HepG2 (cell line): ENCODE results near the gene CFAP119. TPM values are rescaled to one million over a fixed set of nuclear protein-coding genes. Genes with fewer than 3 reads are reported as not detected.
A peak's percentile ranks its signal among the peaks of the same experiment; 100 is the strongest.

Experiments
- ATRX ChIP-seq: sonication (generic); formaldehyde crosslinking; IDR thresholded peaks from 2 replicates; pipeline ENCODE4 v1.4.0; 2020; ENCODE audit warnings: missing genetic modification reagents, borderline replicate concordance
- DNMT1 ChIP-seq: sonication (generic); formaldehyde crosslinking; IDR thresholded peaks from 2 replicates; pipeline ENCODE4 v1.5.1; 2020; ENCODE audit warnings: mild to moderate bottlenecking, missing genetic modification reagents
- DR1 ChIP-seq: sonication (generic); formaldehyde crosslinking; IDR thresholded peaks from 2 replicates; pipeline ENCODE4 v1.8.0; 2021; ENCODE audit warnings: mild to moderate bottlenecking, missing genetic modification reagents, inconsistent platforms
- ELF1 ChIP-seq: sonication (generic); formaldehyde crosslinking; IDR thresholded peaks from 2 replicates; pipeline ENCODE4 v1.4.0; 2020; ENCODE audit warnings: missing genetic modification reagents
- HNF4A ChIP-seq: sonication (generic); formaldehyde crosslinking; IDR thresholded peaks from 2 replicates; pipeline ENCODE4 v1.4.0; 2020; ENCODE audit warnings: missing genetic modification reagents
- JDP2 ChIP-seq: sonication (generic); formaldehyde crosslinking; IDR thresholded peaks from 2 replicates; pipeline ENCODE4 v1.8.1; 2022; ENCODE audit warnings: missing genetic modification reagents, borderline replicate concordance
- KLF11 ChIP-seq: IDR thresholded peaks from 2 replicates; pipeline ENCODE4 v1.6.1; 2016; ENCODE audit warnings: missing compliant biosample characterization
- KMT2B ChIP-seq: IDR thresholded peaks from 2 replicates; pipeline ENCODE4 v1.6.1; 2016; ENCODE audit warnings: missing genetic modification reagents, missing compliant biosample characterization
- MIER2 ChIP-seq: IDR thresholded peaks from 2 replicates; pipeline ENCODE4 v1.6.1; 2016; ENCODE audit warnings: missing biosample characterization, missing genetic modification reagents
- SOX13 ChIP-seq, 3 experiments: fragments of 450-650 bp in 1 of 3; sonication (generic) in 1 of 3; formaldehyde crosslinking in 1 of 3; IDR thresholded peaks in 2 of 3; conservative IDR thresholded peaks in 1 of 3; 2 replicates each; pipeline versions ENCODE4 v1.5.0 to v1.6.1; 2016 to 2020; ENCODE audit warnings: antibody characterized with exemption in 1 of 3, mild to moderate bottlenecking in 1 of 3, missing compliant biosample characterization in 1 of 3, missing genetic modification reagents in 1 of 3, moderate library complexity in 1 of 3
- SPEN ChIP-seq: sonication (generic); formaldehyde crosslinking; IDR thresholded peaks from 2 replicates; pipeline ENCODE4 v1.5.1; 2020; ENCODE audit warnings: low read depth, mild to moderate bottlenecking, missing genetic modification reagents
- YEATS4 ChIP-seq: sonication (generic); formaldehyde crosslinking; IDR thresholded peaks from 2 replicates; pipeline ENCODE4 v1.4.0; 2020; ENCODE audit warnings: missing genetic modification reagents, borderline replicate concordance
- ZNF143 ChIP-seq: sonication (generic); formaldehyde crosslinking; IDR thresholded peaks from 2 replicates; pipeline ENCODE4 v1.4.0; 2020; ENCODE audit warnings: missing genetic modification reagents
- ZNF263 ChIP-seq: sonication (generic); formaldehyde crosslinking; IDR thresholded peaks from 2 replicates; pipeline ENCODE4 v1.4.0; 2020; ENCODE audit warnings: missing genetic modification reagents
- ZNF564 ChIP-seq: sonication (generic); formaldehyde crosslinking; IDR thresholded peaks from 2 replicates; pipeline ENCODE4 v1.8.1; 2023; ENCODE audit warnings: mild to moderate bottlenecking, missing genetic modification reagents
- ZNF737 ChIP-seq: sonication (generic); formaldehyde crosslinking; IDR thresholded peaks from 2 replicates; pipeline ENCODE4 v1.5.0; 2020; ENCODE audit warnings: missing genetic modification reagents, mild to moderate bottlenecking, borderline replicate concordance
- polyA plus RNA-seq, 8 experiments: library from polyadenylated mRNA; depleted of rRNA in 3 of 8; stranded (reverse) in 7 of 8; unstranded in 1 of 8; fragments of >200 nt; fragmentation: Illumina TruSeq in 4 of 8; extraction: Trizol in 4 of 8; gene quantifications; 2 replicates each; pipeline versions ENCODE4 v1.2.1 to v1.2.3, GENCODE V29; 2011 to 2016; ENCODE audit warnings: low read depth in 4 of 8, missing spikeins in 1 of 8, mixed read lengths in 1 of 8; ENCODE audit not compliant: insufficient read depth in 1 of 8
- total RNA-seq, 5 experiments: library from RNA; depleted of rRNA; stranded (reverse); fragments of >200 nt; fragmentation: Illumina TruSeq; extraction: Trizol; gene quantifications; 2 replicates each; pipeline ENCODE4 v1.2.3, GENCODE V29; 2016; ENCODE audit warnings: low read depth in 1 of 5
- TF ChIP-seq, protein P1 (sequence below): IDR thresholded peaks from 2 replicates; pipeline ENCODE4 v1.6.1; 2016; ENCODE audit warnings: low read depth
- TF ChIP-seq, protein P2 (sequence below): sonication (generic); formaldehyde crosslinking; IDR thresholded peaks from 2 replicates; pipeline ENCODE4 v1.4.0; 2020; ENCODE audit warnings: missing genetic modification reagents, mild to moderate bottlenecking, borderline replicate concordance
- TF ChIP-seq, protein P3 (sequence below): sonication (generic); formaldehyde crosslinking; IDR thresholded peaks from 2 replicates; pipeline ENCODE4 v1.5.0; 2020; ENCODE audit warnings: mild to moderate bottlenecking, missing genetic modification reagents
- TF ChIP-seq, protein P4 (sequence below): sonication (generic); formaldehyde crosslinking; IDR thresholded peaks from 2 replicates; pipeline ENCODE4 v1.4.0; 2020; ENCODE audit warnings: missing genetic modification reagents

The CFAP119 gene
- total and polyA plus RNA-seq, 2 of the 13 experiments (the other 11 are each of a cell fraction or from before 2014, with no cell fraction given), result 6.4 TPM

DNA sequence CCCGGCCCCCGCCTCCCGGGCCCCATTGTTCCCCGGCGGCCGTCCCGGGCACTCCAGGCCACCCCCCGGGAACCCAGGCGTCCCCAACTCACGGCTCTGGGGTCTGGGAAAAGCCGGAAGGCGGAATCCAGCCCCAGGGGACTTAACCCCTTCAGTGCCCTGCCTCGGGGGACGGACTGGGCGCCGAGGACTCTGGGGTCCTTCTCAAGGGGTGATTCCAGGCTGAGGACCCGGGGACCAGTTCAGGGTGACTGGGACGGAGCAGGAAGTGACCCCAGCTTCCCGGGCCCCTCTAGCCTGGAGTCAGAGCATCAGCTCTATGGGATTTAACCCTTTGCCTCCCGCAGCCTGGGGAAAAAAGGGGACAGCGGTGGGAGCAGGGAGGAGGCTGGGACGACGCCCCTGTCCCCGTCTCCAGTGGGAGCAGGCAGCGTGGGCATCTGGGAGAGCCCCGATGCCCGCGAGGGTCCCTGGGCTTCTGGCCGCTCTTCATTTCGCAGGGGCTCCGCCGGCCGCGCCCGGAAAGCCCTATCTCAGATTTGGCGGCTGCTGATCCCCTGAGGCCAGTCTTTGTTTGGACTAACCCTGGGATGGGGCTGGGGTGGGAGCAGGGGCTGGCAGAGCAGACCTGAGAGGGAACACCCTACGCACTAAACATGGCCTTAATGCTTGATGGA, 25.2 kb upstream of the CFAP119 start, which contains the start of gene ZNF629 (continued):
- TF ChIP-seq, protein P1, sequence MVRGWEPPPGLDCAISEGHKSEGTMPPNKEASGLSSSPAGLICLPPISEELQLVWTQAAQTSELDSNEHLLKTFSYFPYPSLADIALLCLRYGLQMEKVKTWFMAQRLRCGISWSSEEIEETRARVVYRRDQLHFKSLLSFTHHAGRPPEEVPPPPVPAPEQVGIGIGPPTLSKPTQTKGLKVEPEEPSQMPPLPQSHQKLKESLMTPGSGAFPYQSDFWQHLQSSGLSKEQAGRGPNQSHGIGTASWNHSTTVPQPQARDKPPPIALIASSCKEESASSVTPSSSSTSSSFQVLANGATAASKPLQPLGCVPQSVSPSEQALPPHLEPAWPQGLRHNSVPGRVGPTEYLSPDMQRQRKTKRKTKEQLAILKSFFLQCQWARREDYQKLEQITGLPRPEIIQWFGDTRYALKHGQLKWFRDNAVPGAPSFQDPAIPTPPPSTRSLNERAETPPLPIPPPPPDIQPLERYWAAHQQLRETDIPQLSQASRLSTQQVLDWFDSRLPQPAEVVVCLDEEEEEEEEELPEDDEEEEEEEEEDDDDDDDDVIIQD (CRISPR knock-in tag), result 0 out of 2 replicates have a peak, but pooled peaks have one; percentile 19
- TF ChIP-seq, protein P2, sequence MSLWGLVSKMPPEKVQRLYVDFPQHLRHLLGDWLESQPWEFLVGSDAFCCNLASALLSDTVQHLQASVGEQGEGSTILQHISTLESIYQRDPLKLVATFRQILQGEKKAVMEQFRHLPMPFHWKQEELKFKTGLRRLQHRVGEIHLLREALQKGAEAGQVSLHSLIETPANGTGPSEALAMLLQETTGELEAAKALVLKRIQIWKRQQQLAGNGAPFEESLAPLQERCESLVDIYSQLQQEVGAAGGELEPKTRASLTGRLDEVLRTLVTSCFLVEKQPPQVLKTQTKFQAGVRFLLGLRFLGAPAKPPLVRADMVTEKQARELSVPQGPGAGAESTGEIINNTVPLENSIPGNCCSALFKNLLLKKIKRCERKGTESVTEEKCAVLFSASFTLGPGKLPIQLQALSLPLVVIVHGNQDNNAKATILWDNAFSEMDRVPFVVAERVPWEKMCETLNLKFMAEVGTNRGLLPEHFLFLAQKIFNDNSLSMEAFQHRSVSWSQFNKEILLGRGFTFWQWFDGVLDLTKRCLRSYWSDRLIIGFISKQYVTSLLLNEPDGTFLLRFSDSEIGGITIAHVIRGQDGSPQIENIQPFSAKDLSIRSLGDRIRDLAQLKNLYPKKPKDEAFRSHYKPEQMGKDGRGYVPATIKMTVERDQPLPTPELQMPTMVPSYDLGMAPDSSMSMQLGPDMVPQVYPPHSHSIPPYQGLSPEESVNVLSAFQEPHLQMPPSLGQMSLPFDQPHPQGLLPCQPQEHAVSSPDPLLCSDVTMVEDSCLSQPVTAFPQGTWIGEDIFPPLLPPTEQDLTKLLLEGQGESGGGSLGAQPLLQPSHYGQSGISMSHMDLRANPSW (CRISPR knock-in tag), result no peak
- TF ChIP-seq ZNF263 (CRISPR knock-in tag) (peak; percentile 61; the same call in 1 of the 2 replicates), DNMT1 (CRISPR knock-in tag) (0 out of 2 replicates have a peak, but pooled peaks have one; percentile 15), ATRX (CRISPR knock-in tag) (no peak), KMT2B (CRISPR knock-in tag) (peak; percentile 77), ZNF737 (CRISPR knock-in tag) (no peak), KLF11 (CRISPR knock-in tag) (peak; percentile 83; the same call in 1 of the 2 replicates), SPEN (peak; percentile 86), ZNF564 (CRISPR knock-in tag) (peak; percentile 71; the same call in 1 of the 2 replicates), SOX13 (IDR thresholded peaks at IDR 0.05) (no peak; the same call in 1 of the 2 replicates), SOX13 (CRISPR knock-in tag; conservative IDR thresholded peaks at IDR 0.05 in 1 of 2, IDR thresholded peaks at IDR 0.05 in 1 of 2) (0 out of 4 replicates have a peak, but pooled peaks of 1 of the 2 experiments have one; percentile 5), HNF4A (CRISPR knock-in tag) (peak; percentile 63), DR1 (0 out of 2 replicates have a peak, but pooled peaks have one; percentile 38), JDP2 (CRISPR knock-in tag) (peak; percentile 54; the same call in 1 of the 2 replicates), YEATS4 (CRISPR knock-in tag) (peak; percentile 64; the same call in 1 of the 2 replicates), MIER2 (peak; percentile 33; the same call in 1 of the 2 replicates), ELF1 (peak; percentile 97), ZNF143 (peak; percentile 74)
- TF ChIP-seq, protein P3, sequence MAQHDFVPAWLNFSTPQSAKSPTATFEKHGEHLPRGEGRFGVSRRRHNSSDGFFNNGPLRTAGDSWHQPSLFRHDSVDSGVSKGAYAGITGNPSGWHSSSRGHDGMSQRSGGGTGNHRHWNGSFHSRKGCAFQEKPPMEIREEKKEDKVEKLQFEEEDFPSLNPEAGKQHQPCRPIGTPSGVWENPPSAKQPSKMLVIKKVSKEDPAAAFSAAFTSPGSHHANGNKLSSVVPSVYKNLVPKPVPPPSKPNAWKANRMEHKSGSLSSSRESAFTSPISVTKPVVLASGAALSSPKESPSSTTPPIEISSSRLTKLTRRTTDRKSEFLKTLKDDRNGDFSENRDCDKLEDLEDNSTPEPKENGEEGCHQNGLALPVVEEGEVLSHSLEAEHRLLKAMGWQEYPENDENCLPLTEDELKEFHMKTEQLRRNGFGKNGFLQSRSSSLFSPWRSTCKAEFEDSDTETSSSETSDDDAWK (CRISPR knock-in tag), result no peak
- TF ChIP-seq, protein P4, sequence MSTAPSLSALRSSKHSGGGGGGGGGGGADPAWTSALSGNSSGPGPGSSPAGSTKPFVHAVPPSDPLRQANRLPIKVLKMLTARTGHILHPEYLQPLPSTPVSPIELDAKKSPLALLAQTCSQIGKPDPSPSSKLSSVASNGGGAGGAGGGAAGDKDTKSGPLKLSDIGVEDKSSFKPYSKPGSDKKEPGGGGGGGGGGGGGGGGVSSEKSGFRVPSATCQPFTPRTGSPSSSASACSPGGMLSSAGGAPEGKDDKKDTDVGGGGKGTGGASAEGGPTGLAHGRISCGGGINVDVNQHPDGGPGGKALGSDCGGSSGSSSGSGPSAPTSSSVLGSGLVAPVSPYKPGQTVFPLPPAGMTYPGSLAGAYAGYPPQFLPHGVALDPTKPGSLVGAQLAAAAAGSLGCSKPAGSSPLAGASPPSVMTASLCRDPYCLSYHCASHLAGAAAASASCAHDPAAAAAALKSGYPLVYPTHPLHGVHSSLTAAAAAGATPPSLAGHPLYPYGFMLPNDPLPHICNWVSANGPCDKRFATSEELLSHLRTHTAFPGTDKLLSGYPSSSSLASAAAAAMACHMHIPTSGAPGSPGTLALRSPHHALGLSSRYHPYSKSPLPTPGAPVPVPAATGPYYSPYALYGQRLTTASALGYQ (CRISPR knock-in tag), result no peak
